PC-9 (cell line): ENCODE results near the gene CBL. TPM values are rescaled to one million over a fixed set of nuclear protein-coding genes. Genes with fewer than 3 reads are reported as not detected.
A peak's percentile ranks its signal among the peaks of the same experiment; 100 is the strongest.

Source experiments
- BruUV-seq: library from RNA; stranded (reverse); fragments of 400-500 nt; replicated peaks from 2 replicates; lab custom pipeline; 2021; lab: Mats Ljungman, UMichigan
- CTCF ChIA-PET: fragments of 300-600 bp; sonication (Branson Sonifier 250); formaldehyde crosslinking; loops from one replicate; lab custom pipeline; 2022; ENCODE audit warnings: antibody characterized with exemption; lab: Charles Lee
- POLR2A ChIA-PET: fragments of 300-600 bp; sonication (Branson Sonifier 250); formaldehyde crosslinking; loops from one replicate; lab custom pipeline; 2022; ENCODE audit warnings: antibody characterized with exemption; ENCODE audit not compliant: unreplicated experiment; lab: Charles Lee
- DNase-seq, 2 experiments: peaks; one replicate each; pipeline versions ENCODE4 v3.0.0 to v3.0.0-alpha.2; 2015 to 2022; ENCODE audit warnings: mixed read lengths in 1 of 2
- H2AFZ ChIP-seq: fragments of 200-600 bp; sonication (generic); 2 replicates; pipeline ENCODE4 v1.8.1; 2017; ENCODE audit warnings: antibody characterized with exemption
- H3F3A ChIP-seq: fragments of 200-600 bp; sonication (generic); 2 replicates; pipeline ENCODE4 v1.8.1; 2017; ENCODE audit warnings: antibody characterized with exemption, mild to moderate bottlenecking, low read depth; ENCODE audit not compliant: insufficient read depth
- H3K27ac ChIP-seq: fragments of 200-600 bp; sonication (generic); 2 replicates; pipeline ENCODE4 v1.6.1; 2016; ENCODE audit warnings: mixed run types
- H3K27me3 ChIP-seq: fragments of 200-600 bp; sonication (generic); 2 replicates; pipeline ENCODE4 v1.6.1; 2016; ENCODE audit warnings: low read depth, mixed run types; ENCODE audit not compliant: insufficient read depth
- H3K36me3 ChIP-seq: fragments of 200-600 bp; sonication (generic); 2 replicates; pipeline ENCODE4 v1.6.1; 2016; ENCODE audit warnings: low read depth, mixed run types
- H3K4me1 ChIP-seq: fragments of 200-600 bp; sonication (generic); replicated peaks from 2 replicates; pipeline ENCODE4 v1.6.1; 2016; ENCODE audit warnings: mixed run types; ENCODE audit not compliant: insufficient read depth
- H3K4me2 ChIP-seq: fragments of 200-600 bp; sonication (generic); 2 replicates; pipeline ENCODE4 v1.6.1; 2017; ENCODE audit warnings: mixed run types
- H3K4me3 ChIP-seq: fragments of 200-600 bp; sonication (generic); 2 replicates; pipeline ENCODE4 v1.6.1; 2016; ENCODE audit warnings: mixed run types
- H3K79me2 ChIP-seq: fragments of 200-600 bp; sonication (generic); 2 replicates; pipeline ENCODE4 v1.6.1; 2017; ENCODE audit warnings: low read depth, mixed run types
- H3K9me2 ChIP-seq: fragments of 200-600 bp; sonication (generic); 2 replicates; pipeline ENCODE4 v1.8.1; 2017; ENCODE audit warnings: mild to moderate bottlenecking; ENCODE audit not compliant: insufficient read depth
- H3K9me3 ChIP-seq: fragments of 200-600 bp; sonication (generic); 2 replicates; pipeline ENCODE4 v1.8.1; 2016; ENCODE audit warnings: low read depth; ENCODE audit not compliant: insufficient read depth
- H4K20me1 ChIP-seq: fragments of 200-600 bp; sonication (generic); 2 replicates; pipeline ENCODE4 v1.8.1; 2017; ENCODE audit not compliant: insufficient read depth
- CTCF ChIP-seq: fragments of 200-600 bp; sonication (generic); conservative IDR thresholded peaks from 2 replicates; pipeline ENCODE4 v1.6.1; 2017; ENCODE audit warnings: mixed run types, antibody characterized with exemption, mild to moderate bottlenecking, moderate library complexity
- EZH2 ChIP-seq: fragments of 200-600 bp; sonication (generic); IDR thresholded peaks from 2 replicates; pipeline ENCODE4 v1.8.0; 2017; ENCODE audit warnings: antibody characterized with exemption, low read depth
- intact Hi-C: fragments of 100-400 bp; cut with micrococcal nuclease; formaldehyde crosslinking; loops from one replicate; pipeline ENCODE4 v1.10.0; 2022; ENCODE audit not compliant: unreplicated experiment
- total RNA-seq: library from RNA; stranded (reverse); gene quantifications from 2 replicates; pipeline ENCODE4 v1.2.3, GENCODE V29; 2021

Gene CBL
- total RNA-seq, 1 experiment from 2014 or later = 32.9 TPM

GRCh38 chr11:119282495-119282894 lies 76.4 kb downstream of the CBL start:
- Histone ChIP-seq H3K27me3 (no peaks in the 10 kb centered on the region), H4K20me1 (no peaks in the 10 kb centered on the region), H3F3A (peaks cover 12% of the 10 kb centered on the region; the same call in 1 of the 2 replicates), H3K4me3 (no peak overlapping the region), H3K36me3 (peaks cover 15% of the 10 kb centered on the region; the same call in 1 of the 2 replicates), H3K4me2 (no peak overlapping the region), H3K9me2 (no peaks in the 10 kb centered on the region), H3K9me3 (no peaks in the 10 kb centered on the region), H3K79me2 (no peaks in the 10 kb centered on the region), H2AFZ (no peak overlapping the region), H3K27ac (no peak overlapping the region), H3K4me1 (no peaks in the 10 kb centered on the region)
- CTCF ChIA-PET = no interaction called here
- BruUV-seq = no TSS peak
- POLR2A ChIA-PET = no interaction called here
- DNase-seq = no peak
- intact Hi-C loops = loop anchor here (5.0 kb wide), 1 partner anchor 75 kb away; the partner anchor contains the start of gene CBL
- TF ChIP-seq CTCF (no peak), EZH2 (no peak)

- no peak overlapping the region for H3K27ac ChIP-seq
- H3K79me2 ChIP-seq = no peaks in the 10 kb centered on the region
- H3K9me3 ChIP-seq = 0 out of 2 replicates have a peak, but pooled peaks cover 5% of the 10 kb centered on the region
- intact Hi-C loops = loop anchor here (5.0 kb wide), 1 partner anchor 77 kb away; the partner anchor contains the start of gene CBL
- DNase-seq = peak in 1 of 2 experiments; percentile 52
- H3K4me1 ChIP-seq = no peaks in the 10 kb centered on the region
- peaks cover 6% of the 10 kb centered on the region; the same call in 1 of the 2 replicates for H3F3A ChIP-seq
- H3K4me3 ChIP-seq = no peak overlapping the region
- H4K20me1 ChIP-seq = no peaks in the 10 kb centered on the region
- TF ChIP-seq CTCF (peak; percentile 71), EZH2 (no peak)
- POLR2A ChIA-PET = interaction anchor here (0.7 to 1.0 kb wide), 2 partner anchors 189 to 217 kb away, joined by 3 to 4 read pairs; partner anchors contain the start of gene VPS11
- H3K9me2 ChIP-seq = no peaks in the 10 kb centered on the region
- CTCF ChIA-PET = interaction anchor here (1.2 kb wide), 1 partner anchor 13 kb away, joined by 3 read pairs; no protein-coding TSS in a partner anchor
- H2AFZ ChIP-seq = no peak overlapping the region
- no peaks in the 10 kb centered on the region for H3K27me3 ChIP-seq
- BruUV-seq = no TSS peak
- H3K36me3 ChIP-seq = peaks cover 19% of the 10 kb centered on the region; the same call in 1 of the 2 replicates
- H3K4me2 ChIP-seq = no peak overlapping the region
Measured at GRCh38 chr11:119284344-119285157, 78.4 kb downstream of the CBL start.

GRCh38 chr11:119285431-119285830 lies 79.3 kb downstream of the CBL start:
- no TSS peak for BruUV-seq
- Histone ChIP-seq H3K79me2 (no peaks in the 10 kb centered on the region), H3K27ac (no peak overlapping the region), H4K20me1 (no peaks in the 10 kb centered on the region), H3K4me2 (no peak overlapping the region), H3K9me2 (no peaks in the 10 kb centered on the region), H3K36me3 (peaks cover 24% of the 10 kb centered on the region; the same call in 1 of the 2 replicates), H3K9me3 (peaks cover 6% of the 10 kb centered on the region; the same call in 1 of the 2 replicates), H3K4me3 (no peak overlapping the region), H3K27me3 (no peaks in the 10 kb centered on the region), H2AFZ (no peak overlapping the region), H3F3A (peaks cover 4% of the 10 kb centered on the region; the same call in 1 of the 2 replicates), H3K4me1 (no peaks in the 10 kb centered on the region)
- intact Hi-C loops = no loop called here
- POLR2A ChIA-PET = no interaction called here
- CTCF ChIA-PET = no interaction called here
- TF ChIP-seq EZH2 (no peak), CTCF (no peak)
- DNase-seq = no peak
